OCI-LY7 (cell line): ENCODE results near the gene ANKMY1. TPM values are rescaled to one million over a fixed set of nuclear protein-coding genes. Genes with fewer than 3 reads are reported as not detected.

Source experiments
- BruUV-seq: library from RNA; stranded (reverse); fragments of 400-500 nt; replicated peaks from 2 replicates; lab custom pipeline; 2021; lab: Mats Ljungman, UMichigan
- CTCF ChIA-PET: fragments of 300-600 bp; sonication (Branson Sonifier 250); formaldehyde crosslinking; loops from one replicate; lab custom pipeline; 2022; ENCODE audit warnings: antibody characterized with exemption; ENCODE audit not compliant: unreplicated experiment; lab: Charles Lee
- POLR2A ChIA-PET: fragments of 300-600 bp; sonication (Branson Sonifier 250); formaldehyde crosslinking; loops from one replicate; lab custom pipeline; 2022; ENCODE audit warnings: antibody characterized with exemption; lab: Charles Lee
- DNase-seq: peaks from one replicate; pipeline ENCODE4 v3.0.0-alpha.2; 2015; ENCODE audit warnings: low spot score
- H2AFZ ChIP-seq: fragments of 200-600 bp; sonication (generic), shearing (Covaris generic); 2 replicates; pipeline ENCODE4 v1.6.1; 2014; ENCODE audit warnings: mild to moderate bottlenecking, antibody characterized with exemption, low read length, moderate library complexity
- H3K27ac ChIP-seq: fragments of 200-600 bp; sonication (generic); 2 replicates; pipeline ENCODE4 v1.5.1; 2014; ENCODE audit warnings: mixed run types, low read depth, mild to moderate bottlenecking, moderate library complexity, low read length, inconsistent platforms; ENCODE audit not compliant: poor library complexity, severe bottlenecking
- H3K36me3 ChIP-seq: fragments of 200-600 bp; sonication (generic); 2 replicates; pipeline ENCODE4 v1.6.1; 2014; ENCODE audit warnings: mild to moderate bottlenecking, antibody characterized with exemption, low read length, moderate library complexity, mixed read lengths; ENCODE audit not compliant: insufficient read depth
- H3K4me1 ChIP-seq: fragments of 200-600 bp; sonication (generic); 2 replicates; pipeline ENCODE4 v1.5.1; 2014; ENCODE audit warnings: mild to moderate bottlenecking, low read length; ENCODE audit not compliant: insufficient read depth, poor library complexity, severe bottlenecking
- H3K4me2 ChIP-seq: fragments of 200-600 bp; sonication (generic); 2 replicates; pipeline ENCODE4 v1.6.1; 2014; ENCODE audit warnings: mild to moderate bottlenecking, low read length
- H3K4me3 ChIP-seq: fragments of 200-600 bp; sonication (generic); 2 replicates; pipeline ENCODE4 v1.5.1; 2014; ENCODE audit warnings: mild to moderate bottlenecking, low read depth, low read length; ENCODE audit not compliant: poor library complexity, severe bottlenecking
- H3K79me2 ChIP-seq: fragments of 200-600 bp; sonication (generic); 2 replicates; pipeline ENCODE4 v1.6.1; 2016; ENCODE audit warnings: low read depth, mild to moderate bottlenecking, low read length, moderate library complexity, mixed read lengths; ENCODE audit not compliant: insufficient read depth
- H3K9me2 ChIP-seq: fragments of 200-600 bp; sonication (generic); 2 replicates; pipeline ENCODE4 v1.6.1; 2016; ENCODE audit warnings: mild to moderate bottlenecking, low read length, mixed read lengths; ENCODE audit not compliant: insufficient read depth
- H3K9me3 ChIP-seq: fragments of 200-600 bp; sonication (generic); 2 replicates; pipeline ENCODE4 v1.6.1; 2014; ENCODE audit warnings: mild to moderate bottlenecking, mixed run types, low read length, mixed read lengths
- H4K20me1 ChIP-seq: fragments of 200-600 bp; sonication (generic); 2 replicates; pipeline ENCODE4 v1.6.1; 2014; ENCODE audit warnings: mild to moderate bottlenecking, antibody characterized with exemption, low read length, moderate library complexity, mixed read lengths; ENCODE audit not compliant: insufficient read depth
- EZH2phosphoT487 ChIP-seq: fragments of 200-600 bp; sonication (generic); IDR thresholded peaks from 2 replicates; pipeline ENCODE4 v1.6.1; 2018; ENCODE audit warnings: low read depth, borderline replicate concordance, mild to moderate bottlenecking, mixed run types, antibody characterized with exemption, low read length, moderate library complexity, mixed read lengths
- intact Hi-C: fragments of 100-400 bp; cut with micrococcal nuclease; formaldehyde crosslinking; loops from one replicate; pipeline ENCODE4 v1.10.0; 2022; ENCODE audit not compliant: unreplicated experiment
- total RNA-seq, 2 experiments: library from RNA; depleted of rRNA in 1 of 2; stranded (reverse); fragments of >200 nt in 1 of 2; shearing (Covaris generic) in 1 of 2; gene quantifications; 2 replicates each; pipeline ENCODE4 v1.2.3, GENCODE V29; 2014 to 2022
- TF ChIP-seq, protein P1 (sequence below): fragments of 200-600 bp; sonication (generic); conservative IDR thresholded peaks from 2 replicates; pipeline ENCODE4 v1.5.1; 2014; ENCODE audit warnings: mild to moderate bottlenecking, antibody characterized with exemption, low read length, moderate library complexity, mixed read lengths

The ANKMY1 gene
- total RNA-seq, 2 experiments from 2014 or later = 30.6 to 65.9 TPM

DNA sequence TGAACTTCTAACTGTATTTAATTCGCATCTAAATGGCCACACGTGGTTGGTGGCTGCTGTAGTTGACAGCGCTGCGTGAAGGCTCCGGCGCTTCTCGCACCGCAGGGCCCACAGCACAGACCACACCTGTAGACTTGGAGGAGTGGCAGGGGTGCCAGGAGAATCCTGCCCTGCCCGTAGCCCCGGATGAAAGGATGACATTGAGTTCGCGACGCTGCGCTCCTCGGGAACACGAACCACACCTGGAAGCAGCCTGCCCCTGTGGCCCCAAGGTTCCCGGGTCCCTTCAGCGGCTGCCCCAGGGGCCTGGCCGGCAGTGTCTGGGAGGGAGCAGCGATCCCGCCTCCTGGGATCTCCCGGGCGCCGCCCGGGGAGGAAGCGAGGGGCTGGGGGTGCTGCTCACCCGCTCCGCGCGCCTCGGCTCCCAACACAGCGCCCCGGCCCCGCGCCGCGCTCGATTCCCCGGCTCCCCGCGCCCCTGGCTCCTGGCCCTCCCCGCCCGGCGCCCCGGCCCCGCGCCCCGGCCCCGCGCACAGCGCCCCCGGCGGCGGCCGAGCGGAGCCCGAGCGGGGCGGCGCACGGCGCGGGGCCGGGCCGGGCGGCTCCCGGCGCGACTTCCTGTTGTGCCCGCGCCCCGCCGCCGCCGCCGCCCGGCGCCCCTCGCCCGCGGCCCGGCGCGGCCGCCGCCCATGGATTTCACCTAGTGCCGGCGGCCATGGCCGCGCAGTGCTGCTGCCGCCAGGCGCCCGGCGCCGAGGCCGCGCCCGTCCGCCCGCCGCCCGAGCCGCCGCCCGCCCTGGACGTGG is 10.3 kb upstream of the ANKMY1 start, which contains the start of gene RNPEPL1:
TSS of gene RNPEPL1 (plus strand) at position 613 of the 806 bp plus-strand sequence. CDS start at position 716, 103 bp downstream.
- intact Hi-C loops = no loop called here
- Histone ChIP-seq H3K79me2 (peaks cover 13% of the 10 kb centered on the region; the same call in 1 of the 2 replicates), H3K36me3 (peaks cover 11% of the 10 kb centered on the region), H3K4me1 (peaks cover 48% of the 10 kb centered on the region), H3K4me3 (peak within 1 kb of the TSS; percentile 83), H3K27ac (peak within 1 kb of the TSS; percentile 75), H2AFZ (peak within 1 kb of the TSS; percentile 49; the same call in 1 of the 2 replicates), H3K9me2 (no peaks in the 10 kb centered on the region), H4K20me1 (0 out of 2 replicates have a peak, but pooled peaks cover 5% of the 10 kb centered on the region), H3K4me2 (peak within 1 kb of the TSS; percentile 99), H3K9me3 (no peaks in the 10 kb centered on the region)
- DNase-seq = peak; percentile 71
- TF ChIP-seq, protein P1, sequence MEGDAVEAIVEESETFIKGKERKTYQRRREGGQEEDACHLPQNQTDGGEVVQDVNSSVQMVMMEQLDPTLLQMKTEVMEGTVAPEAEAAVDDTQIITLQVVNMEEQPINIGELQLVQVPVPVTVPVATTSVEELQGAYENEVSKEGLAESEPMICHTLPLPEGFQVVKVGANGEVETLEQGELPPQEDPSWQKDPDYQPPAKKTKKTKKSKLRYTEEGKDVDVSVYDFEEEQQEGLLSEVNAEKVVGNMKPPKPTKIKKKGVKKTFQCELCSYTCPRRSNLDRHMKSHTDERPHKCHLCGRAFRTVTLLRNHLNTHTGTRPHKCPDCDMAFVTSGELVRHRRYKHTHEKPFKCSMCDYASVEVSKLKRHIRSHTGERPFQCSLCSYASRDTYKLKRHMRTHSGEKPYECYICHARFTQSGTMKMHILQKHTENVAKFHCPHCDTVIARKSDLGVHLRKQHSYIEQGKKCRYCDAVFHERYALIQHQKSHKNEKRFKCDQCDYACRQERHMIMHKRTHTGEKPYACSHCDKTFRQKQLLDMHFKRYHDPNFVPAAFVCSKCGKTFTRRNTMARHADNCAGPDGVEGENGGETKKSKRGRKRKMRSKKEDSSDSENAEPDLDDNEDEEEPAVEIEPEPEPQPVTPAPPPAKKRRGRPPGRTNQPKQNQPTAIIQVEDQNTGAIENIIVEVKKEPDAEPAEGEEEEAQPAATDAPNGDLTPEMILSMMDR = no peak
- TF ChIP-seq EZH2phosphoT487 = no peak
- no TSS peak for BruUV-seq
- POLR2A ChIA-PET = interaction anchor here (1.1 to 2.9 kb wide), 2 partner anchors 17 to 18 kb away, joined by 5 to 59 read pairs; partner anchors contain the start of gene CAPN10
- CTCF ChIA-PET = interaction anchor here (1.4 kb wide), 1 partner anchor 17 kb away, joined by 5 read pairs; no protein-coding TSS in a partner anchor

GRCh38 chr2:240567137-240567871 is 9.5 kb upstream of the ANKMY1 start:
- Histone ChIP-seq H4K20me1 (0 out of 2 replicates have a peak, but pooled peaks cover 5% of the 10 kb centered on the region), H2AFZ (peak overlapping the region; percentile 49; the same call in 1 of the 2 replicates), H3K79me2 (peaks cover 13% of the 10 kb centered on the region; the same call in 1 of the 2 replicates), H3K27ac (peak overlapping the region; percentile 75), H3K4me1 (peaks cover 55% of the 10 kb centered on the region), H3K9me2 (no peaks in the 10 kb centered on the region), H3K9me3 (no peaks in the 10 kb centered on the region), H3K36me3 (peaks cover 19% of the 10 kb centered on the region), H3K4me2 (peak overlapping the region; percentile 95), H3K4me3 (peak overlapping the region; percentile 72)
- DNase-seq = no peak
- POLR2A ChIA-PET = interaction anchor here (2.4 to 2.9 kb wide), 2 partner anchors 13 to 18 kb away, joined by 12 to 59 read pairs; partner anchors contain the start of gene CAPN10
- no peak for TF ChIP-seq EZH2phosphoT487
- TF ChIP-seq, protein P1 = no peak
- CTCF ChIA-PET = interaction anchor here (0.6 to 1.9 kb wide), 3 partner anchors 13 to 189 kb away, joined by 3 to 7 read pairs (median 3); no protein-coding TSS in a partner anchor
- BruUV-seq = TSS peak; percentile 21
- intact Hi-C loops = no loop called here
